Nephron (organoid): ENCODE results near the gene SH3BP1.

Source experiments
- H3K27ac Mint-ChIP-seq, 3 experiments: 2 replicates each; pipeline ENCODE4 v1.8.0; 2020; ENCODE audit warnings: mixed read lengths in 3 of 3, mild to moderate bottlenecking in 2 of 3, moderate library complexity in 1 of 3
- H3K27me3 Mint-ChIP-seq: 2 replicates; pipeline ENCODE4 v1.8.0; 2021; ENCODE audit warnings: low read depth, mild to moderate bottlenecking, moderate library complexity, mixed read lengths
- H3K36me3 Mint-ChIP-seq: 2 replicates; pipeline ENCODE4 v1.8.0; 2020; ENCODE audit warnings: low read depth, mixed read lengths
- H3K4me1 Mint-ChIP-seq: 2 replicates; pipeline ENCODE4 v1.8.0; 2020; ENCODE audit warnings: mixed read lengths
- H3K4me3 Mint-ChIP-seq, 3 experiments: 2 replicates each; pipeline ENCODE4 v1.8.0; 2020; ENCODE audit warnings: mild to moderate bottlenecking in 3 of 3, mixed read lengths in 3 of 3, moderate library complexity in 2 of 3
- H3K9me3 Mint-ChIP-seq: 2 replicates; pipeline ENCODE4 v1.8.0; 2020; ENCODE audit warnings: mixed read lengths
- TF ChIP-seq, protein P1 (sequence below), 3 experiments: fragments of 200-600 bp; sonication (generic); IDR thresholded peaks; one replicate each; pipeline ENCODE4 v1.5.0; 2021; ENCODE audit warnings: antibody characterized with exemption in 3 of 3; ENCODE audit not compliant: unreplicated experiment in 3 of 3

Gene SH3BP1

GRCh38 chr22:37619991-37620390, 19.5 kb upstream of the SH3BP1 start:
- Mint-ChIP-seq H3K27me3 (no peaks in the 10 kb centered on the region), H3K4me1 (peaks cover 14% of the 10 kb centered on the region), H3K27ac (peak overlapping the region in 1 of 3 experiments; percentile 40), H3K36me3 (peaks cover 34% of the 10 kb centered on the region), H3K4me3 (no peak overlapping the region), H3K9me3 (no peaks in the 10 kb centered on the region)
- TF ChIP-seq, protein P1, sequence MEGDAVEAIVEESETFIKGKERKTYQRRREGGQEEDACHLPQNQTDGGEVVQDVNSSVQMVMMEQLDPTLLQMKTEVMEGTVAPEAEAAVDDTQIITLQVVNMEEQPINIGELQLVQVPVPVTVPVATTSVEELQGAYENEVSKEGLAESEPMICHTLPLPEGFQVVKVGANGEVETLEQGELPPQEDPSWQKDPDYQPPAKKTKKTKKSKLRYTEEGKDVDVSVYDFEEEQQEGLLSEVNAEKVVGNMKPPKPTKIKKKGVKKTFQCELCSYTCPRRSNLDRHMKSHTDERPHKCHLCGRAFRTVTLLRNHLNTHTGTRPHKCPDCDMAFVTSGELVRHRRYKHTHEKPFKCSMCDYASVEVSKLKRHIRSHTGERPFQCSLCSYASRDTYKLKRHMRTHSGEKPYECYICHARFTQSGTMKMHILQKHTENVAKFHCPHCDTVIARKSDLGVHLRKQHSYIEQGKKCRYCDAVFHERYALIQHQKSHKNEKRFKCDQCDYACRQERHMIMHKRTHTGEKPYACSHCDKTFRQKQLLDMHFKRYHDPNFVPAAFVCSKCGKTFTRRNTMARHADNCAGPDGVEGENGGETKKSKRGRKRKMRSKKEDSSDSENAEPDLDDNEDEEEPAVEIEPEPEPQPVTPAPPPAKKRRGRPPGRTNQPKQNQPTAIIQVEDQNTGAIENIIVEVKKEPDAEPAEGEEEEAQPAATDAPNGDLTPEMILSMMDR (IDR thresholded peaks at IDR 0.05; ENCODE audit: unreplicated experiment in 3 of 3), result no peak

DNA sequence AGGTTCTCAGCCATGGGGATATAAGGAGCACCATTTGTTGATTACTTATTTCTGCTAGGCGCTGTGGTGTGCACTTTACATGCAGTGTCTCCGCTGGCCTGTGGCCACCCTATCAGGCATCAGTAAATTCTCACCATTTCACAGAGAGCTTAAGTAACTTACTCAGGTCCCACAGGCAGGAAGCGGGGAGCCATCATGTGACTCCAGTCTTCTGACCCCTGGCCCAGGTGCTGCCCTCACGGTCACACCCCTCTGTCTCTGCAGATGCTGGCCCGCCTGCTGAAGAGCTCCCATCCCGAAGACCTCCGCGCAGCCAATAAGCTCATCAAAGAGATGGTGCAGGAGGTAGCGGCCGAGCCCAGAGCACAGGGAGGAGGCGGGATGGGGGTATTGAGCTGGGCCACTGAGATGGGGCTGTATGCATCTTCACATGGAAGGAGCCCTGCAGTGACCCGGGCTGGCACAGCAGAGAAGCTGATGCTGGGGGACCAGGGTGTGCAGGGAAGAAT, 18.1 kb upstream of the SH3BP1 start:
- Mint-ChIP-seq H3K4me3 (no peak overlapping the region), H3K9me3 (no peaks in the 10 kb centered on the region), H3K4me1 (peaks cover 27% of the 10 kb centered on the region), H3K27ac (no peak overlapping the region), H3K36me3 (peaks cover 32% of the 10 kb centered on the region), H3K27me3 (no peaks in the 10 kb centered on the region)
- TF ChIP-seq, protein P1 (IDR thresholded peaks at IDR 0.05; ENCODE audit: unreplicated experiment in 3 of 3), result no peak

DNA sequence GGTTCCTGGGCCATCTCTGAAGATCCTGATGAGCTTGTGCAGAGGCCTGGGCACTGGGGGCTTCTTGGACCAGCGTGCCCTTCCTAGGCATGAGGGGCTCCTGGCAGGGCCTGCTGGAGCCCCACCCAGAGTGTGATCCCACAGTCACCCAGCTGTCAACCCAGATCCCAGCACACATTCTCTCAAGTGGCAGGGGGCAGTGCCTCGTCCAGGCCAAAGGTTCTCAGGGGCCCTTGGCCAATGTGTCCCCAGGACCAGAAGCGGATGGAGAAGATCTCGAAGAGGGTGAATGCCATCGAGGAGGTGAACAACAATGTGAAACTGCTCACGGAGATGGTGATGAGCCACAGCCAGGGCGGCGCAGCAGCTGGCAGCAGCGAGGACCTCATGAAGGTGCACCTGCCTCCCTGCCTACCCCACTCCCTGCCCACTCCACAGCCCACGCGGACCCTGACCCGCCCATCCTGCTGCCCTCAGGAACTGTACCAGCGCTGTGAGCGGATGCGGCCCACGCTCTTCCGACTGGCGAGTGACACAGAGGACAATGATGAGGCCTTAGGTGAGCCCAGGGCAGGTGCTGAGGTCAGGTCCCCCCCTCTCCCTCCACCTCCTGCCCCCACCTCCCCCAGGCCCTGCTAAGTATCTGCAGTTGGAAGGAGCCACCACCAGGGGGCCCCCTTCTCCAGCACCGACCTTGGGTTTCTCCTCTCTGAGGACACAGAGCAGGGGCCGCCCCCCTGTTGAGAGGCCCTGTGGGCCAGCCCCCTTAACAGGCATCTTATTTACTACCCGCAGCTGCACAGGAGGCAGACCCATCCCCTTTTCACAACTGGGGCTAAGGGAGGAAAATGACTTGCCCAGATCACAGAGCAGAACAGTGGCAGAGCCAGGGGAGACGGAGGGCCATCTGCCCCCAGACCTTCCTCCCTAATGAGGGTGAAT, 16.1 kb upstream of the SH3BP1 start:
- no peaks in the 10 kb centered on the region for H3K9me3 Mint-ChIP-seq
- peaks cover 37% of the 10 kb centered on the region for H3K4me1 Mint-ChIP-seq
- TF ChIP-seq, protein P1 (IDR thresholded peaks at IDR 0.05; ENCODE audit: unreplicated experiment in 3 of 3), result peak; percentile 85 to 90 (median 87)
- no peaks in the 10 kb centered on the region for H3K27me3 Mint-ChIP-seq
- peak overlapping the region; percentile 83 to 92 (median 90) for H3K27ac Mint-ChIP-seq
- peaks cover 25% of the 10 kb centered on the region for H3K36me3 Mint-ChIP-seq
- peak overlapping the region in 2 of 3 experiments; percentile 47 to 67 for H3K4me3 Mint-ChIP-seq

DNA sequence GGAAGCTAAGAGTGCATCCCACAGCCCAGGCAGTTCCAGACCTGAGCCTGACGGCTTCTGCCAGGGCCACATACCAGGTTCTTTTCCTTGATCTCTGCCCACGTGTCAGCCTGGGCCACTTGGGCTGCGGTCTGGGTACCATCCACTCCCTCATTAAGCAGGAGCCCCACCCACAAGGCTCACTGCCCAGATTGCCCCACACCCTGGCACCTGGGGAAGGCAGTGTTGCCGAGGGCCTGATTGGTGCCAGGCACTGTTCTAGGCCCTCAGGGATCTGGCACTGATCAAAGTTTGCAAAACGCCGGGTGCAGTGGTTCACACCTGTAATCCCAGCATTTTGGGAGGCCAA, 15.5 kb upstream of the SH3BP1 start:
- TF ChIP-seq, protein P1 (IDR thresholded peaks at IDR 0.05; ENCODE audit: unreplicated experiment in 3 of 3), result no peak
- no peaks in the 10 kb centered on the region for H3K27me3 Mint-ChIP-seq
- no peak overlapping the region for H3K4me3 Mint-ChIP-seq
- no peaks in the 10 kb centered on the region for H3K9me3 Mint-ChIP-seq
- H3K36me3 Mint-ChIP-seq, result peaks cover 20% of the 10 kb centered on the region
- peaks cover 37% of the 10 kb centered on the region for H3K4me1 Mint-ChIP-seq
- peak overlapping the region; percentile 83 to 92 (median 90) for H3K27ac Mint-ChIP-seq

DNA sequence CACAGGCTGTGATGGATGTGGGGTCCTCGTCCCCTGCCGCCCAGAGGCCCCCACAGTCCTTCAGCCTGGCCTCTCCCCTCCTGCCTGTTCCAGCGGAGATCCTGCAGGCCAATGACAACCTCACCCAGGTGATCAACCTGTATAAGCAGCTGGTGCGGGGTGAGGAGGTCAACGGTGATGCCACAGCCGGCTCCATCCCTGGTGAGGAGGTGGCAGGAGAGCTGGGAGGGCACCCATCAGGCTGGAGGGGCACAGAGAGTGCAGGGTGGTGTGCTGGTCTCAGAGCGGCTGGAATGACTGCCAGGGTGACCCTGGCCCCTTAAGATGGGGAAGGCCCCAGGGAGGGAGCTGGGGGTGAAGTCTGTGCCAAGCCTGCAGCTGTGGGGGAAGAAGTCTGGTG, 14.6 kb upstream of the SH3BP1 start:
- H3K4me1 Mint-ChIP-seq, result peaks cover 37% of the 10 kb centered on the region
- TF ChIP-seq, protein P1 (IDR thresholded peaks at IDR 0.05; ENCODE audit: unreplicated experiment in 3 of 3), result no peak
- H3K27ac Mint-ChIP-seq, result peak overlapping the region; percentile 58 to 90 (median 89)
- no peaks in the 10 kb centered on the region for H3K9me3 Mint-ChIP-seq
- peaks cover 16% of the 10 kb centered on the region for H3K36me3 Mint-ChIP-seq
- H3K27me3 Mint-ChIP-seq, result no peaks in the 10 kb centered on the region
- peak overlapping the region in 1 of 3 experiments; percentile 22 for H3K4me3 Mint-ChIP-seq
